Tracheal epithelial cell (primary cell): ENCODE measurements around the gene PLCXD1. TPM values are rescaled to one million over a fixed set of nuclear protein-coding genes. Genes with fewer than 3 reads are reported as not detected.

Source experiments
- total RNA-seq: library from RNA; depleted of rRNA; stranded (reverse); fragments of >200 nt; gene quantifications from 2 replicates; pipeline ENCODE4 v1.2.1, GENCODE V29; 2014

PLCXD1 gene, protein sequence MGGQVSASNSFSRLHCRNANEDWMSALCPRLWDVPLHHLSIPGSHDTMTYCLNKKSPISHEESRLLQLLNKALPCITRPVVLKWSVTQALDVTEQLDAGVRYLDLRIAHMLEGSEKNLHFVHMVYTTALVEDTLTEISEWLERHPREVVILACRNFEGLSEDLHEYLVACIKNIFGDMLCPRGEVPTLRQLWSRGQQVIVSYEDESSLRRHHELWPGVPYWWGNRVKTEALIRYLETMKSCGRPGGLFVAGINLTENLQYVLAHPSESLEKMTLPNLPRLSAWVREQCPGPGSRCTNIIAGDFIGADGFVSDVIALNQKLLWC
- total RNA-seq = 10.4 and 10.6 TPM in 2 replicates

DNA sequence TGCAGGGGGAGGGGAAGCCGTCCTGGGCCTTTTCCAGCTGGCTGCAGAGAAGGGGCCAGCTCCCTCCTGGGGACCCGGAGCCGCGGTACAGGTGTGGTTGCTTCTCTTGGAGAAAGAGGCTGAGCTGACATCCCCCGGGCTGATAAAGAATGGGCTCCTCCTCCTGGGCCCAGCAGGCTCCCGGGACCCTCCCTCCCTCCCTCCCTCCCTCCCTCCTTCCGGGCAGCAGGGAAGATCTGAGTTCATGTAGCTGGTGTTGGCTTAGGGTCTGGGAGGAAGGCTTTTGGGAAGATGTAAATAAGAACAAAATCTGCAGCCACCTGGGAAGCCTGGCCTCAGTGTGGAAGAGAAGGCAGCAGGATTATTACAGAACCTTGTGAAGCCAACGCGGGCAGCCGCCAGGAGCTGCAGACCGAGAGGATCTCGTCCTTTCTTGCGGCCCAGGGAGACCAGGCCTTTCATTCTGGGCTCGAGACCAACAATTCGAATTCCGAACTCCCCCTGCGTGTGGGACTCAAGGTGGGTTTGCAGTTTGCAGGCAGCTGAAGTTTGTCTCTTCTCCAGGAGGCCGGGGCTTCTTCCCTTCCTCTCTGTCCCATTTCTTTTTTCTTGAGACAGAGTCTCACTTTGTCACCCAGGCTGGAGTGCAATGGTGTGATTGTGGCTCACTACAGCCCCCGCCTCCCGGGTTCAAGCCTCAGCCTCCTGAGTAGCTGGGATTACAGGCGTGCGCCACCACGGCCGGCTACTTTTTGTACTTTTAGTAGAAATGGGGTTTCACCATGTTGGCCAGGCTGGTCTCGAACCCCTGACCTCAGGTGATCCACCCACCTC is at the start of gene PLCXD1:
Gene PLCXD1, plus strand, starts transcription at position 216 of the 834 bp plus-strand sequence. CDS start 2,807 bp downstream, outside the sequence.

DNA sequence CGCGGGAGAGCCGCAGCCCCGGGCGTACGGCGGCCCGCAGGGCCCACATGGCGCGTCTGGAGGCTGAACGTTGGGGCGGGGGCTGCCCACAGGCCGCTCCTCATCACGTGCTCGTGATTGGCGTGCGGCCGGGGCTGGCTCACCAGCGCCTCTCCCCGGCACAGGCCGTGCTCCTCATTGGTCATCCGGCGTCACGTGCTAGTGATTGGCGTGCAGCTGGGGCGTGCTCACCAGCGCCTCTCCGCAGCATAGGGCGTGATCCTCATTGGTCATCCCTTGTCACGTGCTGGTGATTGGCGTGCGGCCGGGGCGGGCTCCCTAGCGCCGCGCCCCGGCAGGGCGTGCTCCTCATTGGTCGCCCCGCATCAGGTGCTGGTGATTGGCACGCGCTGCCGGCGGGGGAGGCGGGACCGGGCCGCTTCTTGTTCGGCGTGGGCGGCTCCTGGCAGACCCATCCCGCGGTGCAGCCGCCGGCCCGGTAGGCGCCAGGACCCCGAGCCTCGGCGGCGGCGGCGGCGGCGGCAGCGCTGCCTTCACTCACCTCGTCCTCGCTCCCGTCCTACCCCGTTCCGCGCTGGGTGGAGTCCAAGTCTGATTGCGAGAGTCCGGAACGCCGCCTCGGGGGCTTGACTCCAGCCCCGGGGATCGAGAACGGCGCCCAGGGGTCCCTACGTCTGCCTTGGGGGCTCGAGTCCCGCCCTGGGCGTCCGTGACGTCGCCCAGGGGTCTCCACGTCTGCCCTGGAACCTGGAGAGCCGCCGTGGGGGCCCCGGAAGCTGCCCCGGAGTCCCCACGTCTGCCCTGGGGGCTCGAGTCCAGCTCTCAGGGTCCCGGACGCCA is 37.8 kb downstream of the PLCXD1 start, which contains the start of gene GTPBP6:
Gene GTPBP6, minus strand, starts transcription at position 58 of the 840 bp plus-strand sequence. Its CDS starts 9 bp downstream, at position 49.

Other genes starting within 250 kb of the PLCXD1 start
- 33.5 and 41.2 TPM in 2 replicates for gene GTPBP6, start 37.4 kb downstream of the PLCXD1 start, total RNA-seq
- 9.4 and 11.8 TPM in 2 replicates for gene PPP2R3B, start 105.5 kb downstream of the PLCXD1 start, total RNA-seq